Trophoblast cell (in vitro differentiated cells and primary cell): Measurements from ENCODE around the gene CYB5R3.

ENCODE experiments used
- DNase-seq, 2 donors: peaks; one replicate each; pipeline ENCODE4 v3.0.0-alpha.2; 2016
- H2AFZ ChIP-seq: 2 replicates; pipeline ENCODE4 v1.6.1; 2013; ENCODE audit warnings: low read length, moderate library complexity, mild to moderate bottlenecking; ENCODE audit not compliant: insufficient read depth, poor library complexity
- H2AK5ac ChIP-seq: 2 replicates; pipeline ENCODE4 v1.6.1; 2013; ENCODE audit warnings: mild to moderate bottlenecking, low read length
- H2BK120ac ChIP-seq: 2 replicates; pipeline ENCODE4 v1.6.1; 2013; ENCODE audit warnings: low read length, mild to moderate bottlenecking, moderate library complexity; ENCODE audit not compliant: insufficient read depth, poor library complexity
- H2BK12ac ChIP-seq: 2 replicates; pipeline ENCODE4 v1.6.1; 2013; ENCODE audit warnings: mild to moderate bottlenecking, low read length, moderate library complexity
- H2BK5ac ChIP-seq: 2 replicates; pipeline ENCODE4 v1.6.1; 2013; ENCODE audit warnings: low read length, low read depth, moderate library complexity, mild to moderate bottlenecking; ENCODE audit not compliant: poor library complexity
- H3K14ac ChIP-seq: 2 replicates; pipeline ENCODE4 v1.6.1; 2013; ENCODE audit warnings: mild to moderate bottlenecking, low read length
- H3K18ac ChIP-seq: 2 replicates; pipeline ENCODE4 v1.6.1; 2013; ENCODE audit warnings: mild to moderate bottlenecking, low read length
- H3K23ac ChIP-seq: 2 replicates; pipeline ENCODE4 v1.6.1; 2013; ENCODE audit warnings: low read length
- H3K27ac ChIP-seq: 2 replicates; pipeline ENCODE4 v1.5.1; 2013; ENCODE audit warnings: low read depth, mild to moderate bottlenecking, inconsistent platforms, low read length, moderate library complexity
- H3K27me3 ChIP-seq: 2 replicates; pipeline ENCODE4 v1.6.1; 2013; ENCODE audit warnings: inconsistent platforms, mild to moderate bottlenecking, low read length, moderate library complexity; ENCODE audit not compliant: insufficient read depth
- H3K36me3 ChIP-seq, 2 experiments: 1 replicate in 1 of 2; 2 replicates in 1 of 2; pipeline ENCODE4 v1.6.1; 2013; ENCODE audit warnings: low read length in 2 of 2, mild to moderate bottlenecking in 2 of 2, moderate library complexity in 1 of 2; ENCODE audit not compliant: insufficient read depth in 2 of 2, control insufficient read depth in 1 of 2
- H3K4ac ChIP-seq: 2 replicates; pipeline ENCODE4 v1.6.1; 2013; ENCODE audit warnings: low read depth, mild to moderate bottlenecking, low read length, moderate library complexity
- H3K4me1 ChIP-seq, 2 experiments: 1 replicate in 1 of 2; 2 replicates in 1 of 2; pipeline ENCODE4 v1.6.1; 2013; ENCODE audit warnings: low read length in 2 of 2, mild to moderate bottlenecking in 2 of 2, moderate library complexity in 1 of 2; ENCODE audit not compliant: insufficient read depth in 2 of 2, control insufficient read depth in 1 of 2
- H3K4me2 ChIP-seq: 2 replicates; pipeline ENCODE4 v1.6.1; 2013; ENCODE audit warnings: inconsistent platforms, mild to moderate bottlenecking, low read length, moderate library complexity
- H3K4me3 ChIP-seq: 2 replicates; pipeline ENCODE4 v1.5.1; 2013; ENCODE audit warnings: mild to moderate bottlenecking, low read depth, low read length, inconsistent platforms
- H3K79me1 ChIP-seq: one replicate; pipeline ENCODE4 v1.6.1; 2013; ENCODE audit warnings: low read length
- H3K79me2 ChIP-seq: 2 replicates; pipeline ENCODE4 v1.6.1; 2013; ENCODE audit warnings: low read length, mild to moderate bottlenecking; ENCODE audit not compliant: control insufficient read depth, insufficient read depth, poor library complexity
- H3K9ac ChIP-seq: 2 replicates; pipeline ENCODE4 v1.6.1; 2013; ENCODE audit warnings: mild to moderate bottlenecking, low read length
- H3K9me3 ChIP-seq: 2 replicates; pipeline ENCODE4 v1.6.1; 2013; ENCODE audit warnings: low read depth, mild to moderate bottlenecking, control low read depth, inconsistent platforms, low read length; ENCODE audit not compliant: insufficient read depth
- H4K12ac ChIP-seq: 2 replicates; pipeline ENCODE4 v1.6.1; 2013; ENCODE audit warnings: low read depth, mild to moderate bottlenecking, low read length, moderate library complexity
- H4K8ac ChIP-seq: 2 replicates; pipeline ENCODE4 v1.6.1; 2013; ENCODE audit warnings: low read depth, mild to moderate bottlenecking, low read length, moderate library complexity
- H4K91ac ChIP-seq: one replicate; pipeline ENCODE4 v1.6.1; 2013; ENCODE audit warnings: low read depth, mild to moderate bottlenecking, low read length, moderate library complexity
- WGBS: extraction: QIAGEN DNeasy Blood & Tissue Kit; methylation state at CpG from one replicate; pipeline ENCODE4 v1.1.7; 2013; ENCODE audit warnings: missing lambda C conversion rate; ENCODE audit not compliant: insufficient read length, insufficient coverage; ENCODE audit errors: extremely low coverage; 5-methylcytosine and 5-hydroxymethylcytosine counted together

The CYB5R3 gene

DNA sequence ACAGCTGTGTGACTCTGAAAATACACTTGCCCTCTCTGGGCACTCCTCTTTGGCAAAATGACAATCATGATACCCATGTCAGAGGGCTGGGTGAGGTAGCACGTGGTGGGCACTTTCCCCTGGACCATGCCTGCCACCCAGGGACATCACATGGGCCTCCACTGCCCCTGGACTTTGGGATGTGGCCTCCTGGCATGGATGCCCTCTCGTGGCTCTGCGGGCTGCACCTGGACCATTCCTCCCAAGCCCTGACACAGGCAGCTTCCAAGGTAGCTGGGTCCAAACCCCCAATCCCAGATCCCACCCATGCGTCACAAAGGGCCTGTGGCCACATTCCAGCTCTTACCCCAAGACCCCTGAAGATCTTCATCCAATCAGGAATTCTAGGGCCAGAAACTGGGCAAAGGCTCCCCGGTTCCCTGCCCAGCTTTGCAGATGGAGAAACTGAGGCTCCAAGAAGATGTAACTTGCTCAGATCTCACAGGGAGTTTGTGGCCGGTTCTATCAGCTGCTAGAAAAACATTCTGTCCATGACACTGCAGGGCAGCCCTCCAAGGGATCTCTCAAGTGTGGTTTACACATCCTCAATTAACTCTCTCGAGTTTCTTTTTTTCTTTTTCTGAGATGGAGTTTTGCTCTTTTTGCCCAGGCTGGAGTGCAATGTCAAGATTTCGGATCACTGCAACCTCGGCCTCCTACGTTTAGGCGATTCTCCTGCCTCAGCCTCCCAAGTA lies 35.4 kb upstream of the CYB5R3 start:
- Histone ChIP-seq H3K4me1 (peaks cover 18 to 24% of the 10 kb centered on the region in 2 experiments), H2BK5ac (no peak overlapping the region), H3K79me2 (peaks cover 1% of the 10 kb centered on the region), H3K18ac (no peak overlapping the region), H3K4ac (no peak overlapping the region), H3K9me3 (no peaks in the 10 kb centered on the region), H3K36me3 (no peaks in the 10 kb centered on the region), H3K9ac (no peak overlapping the region), H2AK5ac (no peak overlapping the region), H4K91ac (no peak overlapping the region), H3K27me3 (no peaks in the 10 kb centered on the region), H3K79me1 (peaks cover 17% of the 10 kb centered on the region), H4K8ac (no peak overlapping the region), H3K23ac (no peak overlapping the region), H2AFZ (no peak overlapping the region), H3K14ac (no peak overlapping the region), H3K27ac (no peak overlapping the region), H3K4me3 (no peak overlapping the region), H2BK120ac (no peak overlapping the region), H2BK12ac (no peak overlapping the region), H4K12ac (no peak overlapping the region), H3K4me2 (no peak overlapping the region)
- DNase-seq = no peak
- WGBS = no CpG with 5 or more reads among the region's 11 CpGs

DNA sequence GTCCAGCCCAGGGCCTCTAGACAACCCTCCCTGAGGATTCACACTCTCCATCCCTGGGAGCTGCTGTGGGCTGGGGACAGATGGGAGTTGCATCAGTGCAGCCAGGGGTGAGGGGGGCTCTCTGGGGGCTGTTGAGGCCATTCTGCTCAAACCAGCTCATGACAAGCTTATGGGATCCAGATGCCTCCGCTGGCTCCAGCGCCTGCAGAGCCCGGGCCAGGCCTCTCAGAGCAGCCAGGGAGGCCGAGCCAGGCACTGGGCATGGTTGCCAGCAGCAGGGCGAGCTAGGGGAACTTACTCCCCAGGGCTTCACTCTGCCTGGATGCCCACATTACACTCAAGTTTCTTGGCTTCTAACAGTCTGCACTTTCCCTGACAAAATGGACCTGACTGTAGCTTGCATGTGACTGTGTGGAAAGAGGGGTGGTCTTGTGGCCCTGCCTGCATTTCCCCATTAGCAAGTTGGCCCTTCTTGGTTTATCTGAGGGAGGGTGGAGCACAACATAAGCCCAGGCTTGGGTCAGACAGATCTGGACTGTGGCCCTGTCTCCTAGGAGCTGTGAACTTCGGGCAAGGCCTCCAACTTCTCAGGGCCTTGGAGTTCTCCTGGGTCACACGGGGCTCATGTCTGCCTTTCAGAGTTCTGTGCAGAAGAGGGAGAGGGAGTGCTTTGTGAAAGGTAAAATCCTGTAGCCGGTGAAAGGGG lies 34.5 kb upstream of the CYB5R3 start:
- Histone ChIP-seq H3K4ac (no peak overlapping the region), H4K8ac (no peak overlapping the region), H3K79me1 (peaks cover 15% of the 10 kb centered on the region), H2BK5ac (no peak overlapping the region), H3K27ac (no peak overlapping the region), H3K36me3 (no peaks in the 10 kb centered on the region), H2AFZ (no peak overlapping the region), H3K18ac (no peak overlapping the region), H4K91ac (no peak overlapping the region), H2BK120ac (no peak overlapping the region), H2BK12ac (no peak overlapping the region), H3K14ac (no peak overlapping the region), H3K4me3 (no peak overlapping the region), H3K4me2 (no peak overlapping the region), H3K4me1 (peaks cover 16 to 20% of the 10 kb centered on the region in 2 experiments), H3K9me3 (peaks cover 2% of the 10 kb centered on the region), H3K23ac (no peak overlapping the region), H3K9ac (no peak overlapping the region), H2AK5ac (no peak overlapping the region), H4K12ac (no peak overlapping the region), H3K27me3 (no peaks in the 10 kb centered on the region), H3K79me2 (peaks cover 1% of the 10 kb centered on the region)
- no peak for DNase-seq
- WGBS = no CpG with 5 or more reads among the region's 8 CpGs

DNA sequence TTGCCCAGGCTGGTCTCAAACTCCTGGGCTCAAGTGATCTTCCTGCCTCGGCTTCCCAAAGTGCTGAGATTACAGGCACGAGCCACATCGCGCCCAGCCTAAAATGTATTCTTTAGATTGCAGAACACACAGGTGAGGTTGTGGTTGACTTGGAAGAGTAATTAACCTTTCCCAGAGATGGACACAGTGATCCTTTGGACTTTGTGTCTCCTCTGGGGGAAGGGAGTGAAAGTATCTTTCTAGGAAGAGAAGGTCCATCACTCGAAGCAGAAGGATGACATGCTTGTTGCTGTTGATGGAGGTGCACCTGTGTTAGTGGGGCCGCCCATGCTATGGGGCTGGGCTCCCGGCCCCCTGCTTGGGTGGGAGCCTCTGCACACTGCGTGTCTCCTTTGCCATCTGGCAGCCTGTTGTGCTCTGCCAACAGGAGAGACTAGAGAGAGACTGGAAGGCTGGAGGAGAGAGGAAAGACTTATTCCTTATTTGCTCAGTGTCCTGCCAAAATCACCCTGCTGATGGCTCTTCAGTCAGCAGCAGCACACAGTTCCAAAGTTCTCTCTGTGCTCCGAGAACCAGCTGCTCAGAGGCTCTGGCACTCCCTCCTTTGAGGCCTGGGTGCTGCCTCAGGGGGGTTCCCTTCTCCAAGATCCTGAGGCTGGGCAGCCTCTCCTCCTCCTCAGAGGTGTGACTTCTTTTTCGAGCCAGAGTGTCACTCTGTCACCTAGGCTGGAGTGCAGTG lies 33.1 kb upstream of the CYB5R3 start:
- Histone ChIP-seq H3K4me1 (peaks cover 6 to 13% of the 10 kb centered on the region in 2 experiments), H2BK12ac (no peak overlapping the region), H4K8ac (no peak overlapping the region), H2BK120ac (no peak overlapping the region), H3K4ac (no peak overlapping the region), H4K12ac (no peak overlapping the region), H3K23ac (no peak overlapping the region), H3K27me3 (no peaks in the 10 kb centered on the region), H3K18ac (no peak overlapping the region), H3K14ac (no peak overlapping the region), H3K4me2 (no peak overlapping the region), H3K4me3 (no peak overlapping the region), H3K9me3 (peaks cover 7% of the 10 kb centered on the region), H3K27ac (no peak overlapping the region), H2AFZ (no peak overlapping the region), H2AK5ac (no peak overlapping the region), H3K79me1 (peaks cover 7% of the 10 kb centered on the region), H3K79me2 (no peaks in the 10 kb centered on the region), H3K36me3 (no peaks in the 10 kb centered on the region), H2BK5ac (no peak overlapping the region), H3K9ac (no peak overlapping the region), H4K91ac (no peak overlapping the region)
- WGBS = no CpG with 5 or more reads among the region's 10 CpGs
- DNase-seq = peak in 1 of 2 donors; percentile 17

DNA sequence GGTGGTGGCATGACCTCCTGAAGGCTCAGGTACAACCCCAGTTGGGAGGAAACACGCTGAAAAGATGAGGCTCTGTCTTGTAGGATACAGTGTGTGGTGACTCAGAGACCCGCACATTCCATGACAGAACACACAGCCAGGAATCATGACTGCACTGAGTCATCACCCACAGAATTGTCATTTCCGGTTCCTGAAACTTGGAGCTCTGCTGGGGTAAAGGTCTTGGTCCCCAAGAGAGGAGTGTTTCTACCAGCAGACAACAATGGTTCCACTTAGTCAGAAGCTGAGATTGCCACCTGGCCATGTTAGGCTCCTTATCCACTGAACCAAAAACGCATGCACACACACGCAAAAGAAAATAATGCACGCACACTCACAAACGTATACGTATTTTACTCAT lies 31.5 kb upstream of the CYB5R3 start:
- Histone ChIP-seq H3K4ac (no peak overlapping the region), H3K36me3 (no peaks in the 10 kb centered on the region), H3K23ac (no peak overlapping the region), H2BK120ac (peak overlapping the region; percentile 33), H3K18ac (peak overlapping the region; percentile 6), H3K4me1 (peaks cover 6 to 8% of the 10 kb centered on the region in 2 experiments), H3K79me2 (no peaks in the 10 kb centered on the region), H3K9ac (no peak overlapping the region), H4K91ac (peak overlapping the region; percentile 3), H4K12ac (no peak overlapping the region), H2BK12ac (peak overlapping the region; percentile 3), H3K27ac (peak overlapping the region; percentile 52), H4K8ac (peak overlapping the region; percentile 24), H3K79me1 (peaks cover 4% of the 10 kb centered on the region), H3K4me3 (no peak overlapping the region), H3K14ac (peak overlapping the region; percentile 16), H3K4me2 (no peak overlapping the region), H2BK5ac (no peak overlapping the region), H2AK5ac (no peak overlapping the region), H3K27me3 (no peaks in the 10 kb centered on the region), H2AFZ (no peak overlapping the region), H3K9me3 (peaks cover 7% of the 10 kb centered on the region)
- WGBS = 97% methylated on average over 3 of the region's 8 CpGs
- DNase-seq = peak; percentile 97 to 99
